ENCODE measurements around the gene ST13.

The ST13 gene

DNA sequence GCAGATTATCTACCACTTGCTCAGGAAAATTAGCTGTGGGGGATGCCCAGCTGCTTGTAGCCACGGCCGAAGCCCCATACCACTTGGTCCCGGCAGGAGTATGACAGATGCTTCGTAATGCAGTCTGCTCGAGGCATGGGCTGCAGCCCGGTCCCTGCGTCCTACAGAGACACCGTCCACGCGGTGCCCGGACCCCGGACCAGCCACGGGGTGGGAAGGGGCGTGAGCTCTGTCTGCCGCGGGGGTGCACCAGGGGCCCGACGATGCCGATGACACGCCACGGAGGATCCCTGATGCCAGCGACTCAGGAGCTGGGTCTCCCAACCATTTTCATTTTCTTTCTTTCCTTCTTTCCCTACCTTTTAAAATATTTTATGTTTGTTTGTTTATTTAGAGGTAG is 67.3 kb downstream of the ST13 start:
- TF ChIP-seq RAD21 (IDR thresholded peaks at IDR 0.05; ENCODE audit: low read depth) (no peak), NFIC (IDR thresholded peaks at IDR 0.05) (no peak), CREB1 (IDR thresholded peaks at IDR 0.05; ENCODE audit: low read depth) (no peak), TCF12 (IDR thresholded peaks at IDR 0.05; ENCODE audit: low read depth) (no peak), CEBPB (IDR thresholded peaks at IDR 0.05) (no peak), TAF1 (IDR thresholded peaks at IDR 0.05; ENCODE audit: low read depth) (no peak), FOXM1 (IDR thresholded peaks at IDR 0.05; ENCODE audit: borderline replicate concordance, low read depth) (no peak), EP300 (IDR thresholded peaks at IDR 0.05; ENCODE audit: borderline replicate concordance) (no peak), ZBTB7A (IDR thresholded peaks at IDR 0.05; ENCODE audit: low read depth) (no peak)

GRCh38 chr22:40782521-40782920 is 73.9 kb downstream of the ST13 start:
- TF ChIP-seq USF1 (IDR thresholded peaks at IDR 0.05): no peak
- TF ChIP-seq RAD21 (IDR thresholded peaks at IDR 0.05; ENCODE audit: low read depth): no peak
- TF ChIP-seq NFIC (IDR thresholded peaks at IDR 0.05): no peak
- TF ChIP-seq EGR1 (IDR thresholded peaks at IDR 0.05): no peak
- TF ChIP-seq CEBPB (IDR thresholded peaks at IDR 0.05): no peak
- TF ChIP-seq ZBTB7A (IDR thresholded peaks at IDR 0.05; ENCODE audit: low read depth): no peak
- TF ChIP-seq, protein P1, sequence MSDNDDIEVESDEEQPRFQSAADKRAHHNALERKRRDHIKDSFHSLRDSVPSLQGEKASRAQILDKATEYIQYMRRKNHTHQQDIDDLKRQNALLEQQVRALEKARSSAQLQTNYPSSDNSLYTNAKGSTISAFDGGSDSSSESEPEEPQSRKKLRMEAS (IDR thresholded peaks at IDR 0.05): no peak
- TF ChIP-seq FOXM1 (IDR thresholded peaks at IDR 0.05; ENCODE audit: borderline replicate concordance, low read depth): no peak
- TF ChIP-seq, protein P2, sequence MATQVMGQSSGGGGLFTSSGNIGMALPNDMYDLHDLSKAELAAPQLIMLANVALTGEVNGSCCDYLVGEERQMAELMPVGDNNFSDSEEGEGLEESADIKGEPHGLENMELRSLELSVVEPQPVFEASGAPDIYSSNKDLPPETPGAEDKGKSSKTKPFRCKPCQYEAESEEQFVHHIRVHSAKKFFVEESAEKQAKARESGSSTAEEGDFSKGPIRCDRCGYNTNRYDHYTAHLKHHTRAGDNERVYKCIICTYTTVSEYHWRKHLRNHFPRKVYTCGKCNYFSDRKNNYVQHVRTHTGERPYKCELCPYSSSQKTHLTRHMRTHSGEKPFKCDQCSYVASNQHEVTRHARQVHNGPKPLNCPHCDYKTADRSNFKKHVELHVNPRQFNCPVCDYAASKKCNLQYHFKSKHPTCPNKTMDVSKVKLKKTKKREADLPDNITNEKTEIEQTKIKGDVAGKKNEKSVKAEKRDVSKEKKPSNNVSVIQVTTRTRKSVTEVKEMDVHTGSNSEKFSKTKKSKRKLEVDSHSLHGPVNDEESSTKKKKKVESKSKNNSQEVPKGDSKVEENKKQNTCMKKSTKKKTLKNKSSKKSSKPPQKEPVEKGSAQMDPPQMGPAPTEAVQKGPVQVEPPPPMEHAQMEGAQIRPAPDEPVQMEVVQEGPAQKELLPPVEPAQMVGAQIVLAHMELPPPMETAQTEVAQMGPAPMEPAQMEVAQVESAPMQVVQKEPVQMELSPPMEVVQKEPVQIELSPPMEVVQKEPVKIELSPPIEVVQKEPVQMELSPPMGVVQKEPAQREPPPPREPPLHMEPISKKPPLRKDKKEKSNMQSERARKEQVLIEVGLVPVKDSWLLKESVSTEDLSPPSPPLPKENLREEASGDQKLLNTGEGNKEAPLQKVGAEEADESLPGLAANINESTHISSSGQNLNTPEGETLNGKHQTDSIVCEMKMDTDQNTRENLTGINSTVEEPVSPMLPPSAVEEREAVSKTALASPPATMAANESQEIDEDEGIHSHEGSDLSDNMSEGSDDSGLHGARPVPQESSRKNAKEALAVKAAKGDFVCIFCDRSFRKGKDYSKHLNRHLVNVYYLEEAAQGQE (IDR thresholded peaks at IDR 0.05; ENCODE audit: low read depth): no peak
- no peak for TF ChIP-seq EP300 (IDR thresholded peaks at IDR 0.05; ENCODE audit: borderline replicate concordance)
- no peak for TF ChIP-seq TEAD4 (IDR thresholded peaks at IDR 0.05)
- TF ChIP-seq TAF1 (IDR thresholded peaks at IDR 0.05; ENCODE audit: low read depth): no peak
- no peak for TF ChIP-seq CREB1 (IDR thresholded peaks at IDR 0.05; ENCODE audit: low read depth)
- TF ChIP-seq YY1 (IDR thresholded peaks at IDR 0.05; ENCODE audit: low read depth): no peak
- no peak for TF ChIP-seq TCF12 (IDR thresholded peaks at IDR 0.05; ENCODE audit: low read depth)

Measured in Ishikawa (cell line).